Activated CD8-positive, alpha-beta memory T cell treated with anti-CD3 and anti-CD28 coated beads for 36 hours (primary cell): ENCODE measurements around the gene MPST. TPM values are rescaled to one million over a fixed set of nuclear protein-coding genes. Genes with fewer than 3 reads are reported as not detected.

Experiments used
- CTCF ChIA-PET: fragments of 350-600 bp; sonication (Branson Sonifier 250); formaldehyde crosslinking; loops from one replicate; lab custom pipeline; 2021; ENCODE audit warnings: antibody characterized with exemption; lab: Charles Lee
- POLR2A ChIA-PET: fragments of 350-600 bp; sonication (Branson Sonifier 250); formaldehyde crosslinking; loops from one replicate; lab custom pipeline; 2021; ENCODE audit warnings: antibody characterized with exemption; lab: Charles Lee
- total RNA-seq, 2 experiments: library from RNA; stranded (reverse); gene quantifications; one replicate each; pipeline ENCODE4 v1.2.3, GENCODE V29; 2021

The MPST gene
- total RNA-seq, 2 experiments from 2014 or later = 20.6 to 20.9 TPM

DNA sequence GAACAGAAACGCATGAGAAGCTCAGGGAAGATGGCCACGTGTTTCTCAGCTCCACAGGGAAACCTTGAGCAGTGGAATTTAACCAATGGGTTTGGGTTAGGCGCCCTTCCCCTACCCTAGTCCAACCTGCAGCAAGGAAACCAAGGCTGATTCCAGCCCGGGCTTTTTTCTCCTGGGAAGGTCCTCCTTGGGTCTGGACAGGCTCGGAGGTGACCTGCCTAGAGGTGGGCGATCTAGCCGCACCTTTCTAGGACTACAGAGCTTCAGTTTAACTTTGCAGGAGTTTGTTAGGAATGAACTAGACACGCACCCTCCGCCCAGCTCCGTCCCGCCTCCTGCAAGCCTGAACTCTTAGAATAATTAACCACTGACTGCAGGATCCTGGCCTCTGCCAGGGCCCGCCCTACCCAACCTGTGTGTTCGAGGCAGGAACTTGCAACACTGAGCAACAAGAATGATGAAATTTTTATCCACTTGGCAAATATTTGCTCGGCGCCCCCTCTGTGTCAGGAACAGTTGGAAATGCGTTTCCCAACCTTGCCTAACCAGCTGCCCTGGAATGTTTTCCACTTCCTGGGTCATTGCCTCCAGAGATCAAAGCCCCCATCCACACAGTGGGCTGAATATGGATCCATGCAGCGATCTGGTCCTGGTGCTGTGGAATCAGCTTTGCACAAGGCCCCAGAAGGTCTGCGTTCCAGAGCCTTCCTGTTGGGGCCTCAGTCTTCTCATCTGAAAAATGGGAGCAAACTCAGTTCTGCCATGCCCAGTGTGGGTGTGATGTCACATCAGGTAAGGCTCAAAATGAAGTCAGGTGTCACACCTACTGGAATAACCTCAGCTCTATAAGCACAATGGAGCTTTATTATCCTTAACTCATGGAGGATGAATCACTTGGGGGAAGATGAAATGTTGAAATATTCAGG is 13.3 kb downstream of the MPST start:
- POLR2A ChIA-PET = interaction anchor here (0.5 kb wide), 1 partner anchor 12 kb away, joined by 6 read pairs; no protein-coding TSS in a partner anchor
- CTCF ChIA-PET = interaction anchor here (1.3 kb wide), 1 partner anchor 11 kb away, joined by 3 read pairs; no protein-coding TSS in a partner anchor

DNA sequence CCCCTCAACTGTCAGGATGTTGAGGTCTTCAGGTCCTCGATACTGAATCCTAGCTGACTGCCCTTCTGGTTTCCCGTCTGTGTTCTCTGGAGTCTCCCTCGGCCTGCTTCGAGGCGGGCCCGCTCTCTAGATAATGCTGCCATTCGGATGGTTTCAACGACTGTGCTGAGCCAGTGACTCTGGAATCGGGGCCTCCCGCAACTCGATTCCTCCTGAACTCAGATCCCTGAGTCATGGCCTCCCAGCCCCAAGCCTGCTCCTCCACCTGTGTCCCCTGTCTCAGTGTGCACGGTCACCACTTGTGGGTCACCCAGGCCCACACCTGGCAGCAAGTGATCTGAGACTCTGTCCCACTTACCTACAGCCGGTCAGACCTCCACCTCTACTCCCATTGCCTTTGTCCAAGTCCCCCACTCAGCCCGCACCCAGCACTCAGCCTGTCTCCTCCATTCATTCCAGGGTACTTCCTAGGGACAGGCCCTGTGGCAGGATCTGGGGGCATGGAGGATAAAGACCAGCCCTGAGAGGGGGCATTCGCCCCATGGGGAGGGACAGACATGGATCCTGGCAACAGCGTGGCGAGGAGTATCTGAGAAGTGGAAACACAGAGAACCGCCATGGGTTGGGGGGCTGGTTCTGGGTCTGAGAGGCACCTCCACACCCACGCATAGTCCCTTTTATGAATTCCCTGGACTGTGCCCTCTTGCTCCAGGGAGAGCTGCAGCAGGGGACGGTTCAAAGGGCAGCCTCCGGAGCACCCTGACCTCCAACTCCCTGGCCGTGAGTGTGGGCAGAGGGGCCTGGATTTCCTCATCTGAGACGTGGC is 14.3 kb downstream of the MPST start:
- ChIA-PET POLR2A (no interaction called here), CTCF (no interaction called here)

DNA sequence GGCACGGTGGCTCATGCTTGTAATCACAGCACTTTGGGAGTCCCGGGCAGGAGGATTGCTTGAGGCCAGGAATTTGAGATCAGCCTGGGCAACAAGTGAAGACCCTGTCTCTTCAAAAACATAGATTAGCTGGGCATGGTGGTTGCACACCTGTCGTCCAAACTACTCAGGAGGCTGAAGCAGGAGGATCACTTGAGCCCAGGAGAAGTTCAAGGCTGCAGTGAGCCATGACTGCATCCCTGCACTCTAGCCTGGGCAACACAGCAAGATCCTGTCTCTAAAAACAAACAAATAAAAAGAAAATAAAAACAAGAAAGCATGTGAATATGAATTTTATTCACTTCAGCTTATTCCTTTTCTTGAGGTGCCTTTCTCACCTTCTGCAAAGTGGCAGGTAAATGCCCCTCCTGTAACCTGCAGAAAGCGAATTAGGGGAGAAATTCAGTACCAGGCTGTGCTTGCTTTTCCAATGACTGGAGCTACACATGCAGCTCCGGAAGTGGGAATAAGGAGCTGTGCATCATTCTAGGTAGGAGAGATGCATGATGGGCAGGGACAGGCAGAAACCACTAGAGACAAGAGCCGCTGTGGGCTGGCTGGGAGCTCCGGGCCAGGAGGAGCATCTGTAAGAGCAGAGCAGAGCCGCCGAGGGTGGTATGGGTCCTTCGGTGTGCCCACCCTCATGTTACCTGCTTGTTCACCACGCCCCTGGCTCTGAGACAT is 17.3 kb downstream of the MPST start:
- ChIA-PET CTCF (no interaction called here), POLR2A (no interaction called here)

DNA sequence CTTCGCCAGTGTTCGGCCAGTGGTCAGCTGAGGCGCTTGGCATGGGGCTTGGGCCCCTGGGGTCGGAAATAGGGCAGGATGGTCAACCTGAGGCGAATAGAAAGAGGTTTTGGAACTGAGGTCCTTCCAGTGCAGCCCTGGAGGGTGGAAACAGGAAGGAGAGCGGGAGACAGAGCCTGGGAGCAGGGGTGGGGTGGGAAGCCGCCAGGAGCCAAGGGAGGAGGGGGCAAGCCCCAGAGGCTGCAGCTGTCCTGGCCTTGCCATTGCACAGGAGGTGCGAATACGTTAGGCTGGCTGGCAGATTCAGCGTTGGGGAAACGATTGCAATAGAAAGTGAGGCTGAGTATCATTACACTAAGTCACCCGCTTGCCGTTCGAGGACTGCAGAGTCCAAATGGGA is 18.1 kb downstream of the MPST start:
- ChIA-PET POLR2A (no interaction called here), CTCF (interaction anchor here (0.6 kb wide), 1 partner anchor 41 kb away, joined by 6 read pairs; no protein-coding TSS in a partner anchor)

DNA sequence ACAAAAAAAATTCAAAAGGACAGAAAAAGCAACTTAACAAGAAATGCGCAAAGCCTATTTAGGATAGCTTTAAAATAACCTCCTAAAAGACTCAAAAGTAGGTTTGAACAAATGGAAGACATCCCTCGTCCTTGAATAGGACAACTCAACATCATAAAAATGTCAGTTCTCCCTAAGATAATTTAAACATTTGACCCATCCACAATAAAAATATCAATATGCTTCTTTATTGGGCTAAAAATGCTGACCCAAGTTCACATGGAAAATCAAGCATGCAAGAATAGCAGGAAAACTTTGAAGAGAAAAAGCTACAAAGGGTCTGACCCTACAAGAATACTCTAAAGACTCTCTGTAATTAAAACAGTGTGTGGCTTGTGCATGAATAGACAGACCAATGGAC is 19.9 kb downstream of the MPST start:
- ChIA-PET CTCF (interaction anchor here (1.3 kb wide), 1 partner anchor 183 kb away, joined by 3 read pairs; no protein-coding TSS in a partner anchor), POLR2A (no interaction called here)

DNA sequence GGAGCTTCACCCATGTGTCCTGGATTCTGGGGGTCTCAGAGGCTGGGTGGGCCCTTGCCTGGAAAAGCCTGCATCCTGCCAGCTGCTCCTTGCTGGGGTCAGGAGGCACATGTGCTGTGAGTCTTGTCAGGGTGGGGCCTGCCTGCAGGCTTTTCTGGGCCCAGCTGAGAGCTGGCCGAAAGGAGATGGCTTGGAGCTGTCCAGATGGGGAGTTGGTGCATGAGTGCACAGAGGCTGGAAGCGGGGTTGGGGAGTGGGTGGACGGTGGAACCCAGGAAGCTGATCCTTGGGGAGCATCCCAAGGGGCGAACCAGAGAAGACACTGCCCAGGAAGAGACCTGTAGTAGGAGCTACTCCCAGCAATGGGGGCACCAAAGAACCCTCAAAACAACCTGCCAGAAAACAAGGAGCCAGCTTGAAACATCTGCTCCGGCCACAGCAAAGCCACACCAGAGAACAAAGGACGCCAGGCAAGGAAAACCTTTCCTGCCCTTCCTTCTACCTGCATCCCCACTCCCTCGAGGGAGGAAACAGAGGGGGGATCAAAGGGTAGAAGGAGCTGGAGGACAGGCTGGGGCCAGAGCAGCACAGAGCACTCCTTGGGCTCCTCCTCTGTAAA is 23.8 kb downstream of the MPST start:
- ChIA-PET CTCF (interaction anchor here (0.8 to 4.6 kb wide), 8 partner anchors 11 to 187 kb away, joined by 3 to 24 read pairs (median 5); no protein-coding TSS in a partner anchor), POLR2A (no interaction called here)

DNA sequence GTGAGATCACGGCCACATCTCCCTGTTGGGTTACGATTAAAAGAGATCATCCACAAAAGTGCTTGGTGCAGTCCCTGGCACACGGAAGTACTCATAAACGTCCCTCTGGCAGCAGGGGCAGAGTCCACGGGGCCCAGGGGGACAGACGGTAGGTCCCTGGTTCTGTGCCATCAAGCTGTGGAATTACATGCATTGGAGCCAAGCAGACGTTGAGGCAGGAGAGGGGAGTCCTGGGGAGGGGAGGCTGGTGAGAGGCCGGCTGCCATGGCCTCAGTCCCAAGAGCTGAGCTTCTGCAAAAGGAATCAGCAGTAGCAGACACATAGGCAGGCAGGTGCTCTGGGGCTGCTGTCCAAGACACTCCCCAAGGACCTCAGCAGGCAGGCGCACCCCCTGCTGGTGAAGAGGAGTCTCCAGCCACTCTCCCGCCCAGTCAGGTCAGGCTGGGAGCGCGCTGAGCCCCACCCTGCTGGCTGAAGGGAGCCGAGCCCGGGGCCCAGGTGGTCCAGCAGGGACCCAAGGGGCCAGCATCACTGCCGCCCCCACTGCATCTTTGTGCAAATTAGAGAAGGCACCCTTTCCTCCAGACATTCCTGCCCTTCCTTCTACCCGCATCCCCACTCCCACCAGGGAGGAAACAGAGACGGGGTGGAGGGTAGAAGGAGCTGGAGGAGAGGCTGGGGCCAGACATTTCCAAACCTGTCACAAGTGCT is 24.4 kb downstream of the MPST start:
- CTCF ChIA-PET = interaction anchor here (0.8 to 4.6 kb wide), 9 partner anchors 11 to 188 kb away, joined by 3 to 24 read pairs (median 5); no protein-coding TSS in a partner anchor
- POLR2A ChIA-PET = no interaction called here

DNA sequence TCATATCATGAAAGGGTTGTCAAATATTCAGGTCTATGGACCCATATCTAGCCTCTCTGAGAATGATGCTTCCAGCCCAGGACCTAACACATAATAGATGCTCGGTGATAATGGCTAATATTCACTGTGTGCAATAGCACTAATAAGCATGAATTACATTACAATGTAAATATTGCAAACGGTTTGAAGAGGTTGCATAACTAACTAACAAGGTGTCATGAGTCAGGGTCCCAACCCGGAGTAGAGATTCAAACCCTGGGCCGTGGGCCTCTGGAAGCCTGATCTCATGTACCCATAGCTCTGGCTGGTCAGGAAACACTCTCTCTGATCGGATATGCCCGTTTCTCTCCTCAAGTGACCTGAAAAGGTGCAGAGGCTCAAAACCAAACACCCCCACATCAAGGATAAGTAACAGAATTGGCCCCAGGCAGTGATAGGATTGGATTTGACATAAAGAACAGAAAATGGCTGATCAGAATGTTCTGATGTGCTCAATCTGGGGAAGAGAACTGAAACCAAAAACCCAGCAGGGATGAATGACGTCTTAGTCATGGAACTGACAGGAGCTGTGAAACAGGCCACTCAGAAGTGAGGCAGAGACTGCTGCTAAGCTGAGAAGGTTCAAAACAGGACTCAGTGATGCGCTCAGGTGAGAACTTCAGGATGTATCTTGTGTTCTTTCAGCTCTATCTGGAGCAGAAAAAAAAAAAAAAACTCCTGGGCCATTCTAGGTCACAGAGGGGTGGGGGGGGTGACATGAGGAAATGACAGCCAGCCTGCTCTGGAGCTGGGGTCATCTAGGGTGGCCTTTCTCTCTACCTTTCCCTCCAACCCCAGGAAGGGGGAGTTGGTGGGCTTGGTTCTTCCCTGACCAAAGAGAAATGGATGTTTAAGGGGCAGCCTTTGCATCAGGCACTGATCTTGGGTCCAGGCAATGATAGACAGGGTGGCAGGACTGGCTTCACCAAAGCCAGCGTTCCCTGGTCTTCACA is 25.4 kb downstream of the MPST start:
- ChIA-PET POLR2A (interaction anchor here (0.6 kb wide), 1 partner anchor 13 kb away, joined by 6 read pairs; no protein-coding TSS in a partner anchor), CTCF (interaction anchor here (0.7 to 4.6 kb wide), 10 partner anchors 10 to 418 kb away, joined by 3 to 24 read pairs (median 4); no protein-coding TSS in a partner anchor)

DNA sequence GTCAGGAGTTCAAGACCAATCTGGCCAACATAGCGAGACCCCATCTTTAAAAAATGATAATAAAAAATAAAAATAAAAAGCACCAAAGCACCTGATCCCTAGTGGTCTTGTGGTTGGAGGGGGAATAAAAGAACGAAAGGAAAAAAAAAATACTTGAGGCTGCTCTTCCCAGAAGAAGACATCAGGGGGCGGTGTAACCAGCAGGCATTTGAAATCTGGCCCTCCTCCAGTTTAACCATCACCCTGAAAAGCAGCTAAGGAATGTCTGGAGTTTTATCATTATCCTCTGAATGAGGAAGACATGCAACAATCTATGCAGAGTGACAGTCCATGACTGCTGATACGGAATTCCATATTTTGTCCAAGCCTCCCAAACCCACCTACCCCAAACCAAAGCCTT is 26.4 kb downstream of the MPST start:
- ChIA-PET POLR2A (no interaction called here), CTCF (interaction anchor here (0.7 to 4.6 kb wide), 10 partner anchors 18 to 264 kb away, joined by 3 to 24 read pairs (median 3); no protein-coding TSS in a partner anchor)

DNA sequence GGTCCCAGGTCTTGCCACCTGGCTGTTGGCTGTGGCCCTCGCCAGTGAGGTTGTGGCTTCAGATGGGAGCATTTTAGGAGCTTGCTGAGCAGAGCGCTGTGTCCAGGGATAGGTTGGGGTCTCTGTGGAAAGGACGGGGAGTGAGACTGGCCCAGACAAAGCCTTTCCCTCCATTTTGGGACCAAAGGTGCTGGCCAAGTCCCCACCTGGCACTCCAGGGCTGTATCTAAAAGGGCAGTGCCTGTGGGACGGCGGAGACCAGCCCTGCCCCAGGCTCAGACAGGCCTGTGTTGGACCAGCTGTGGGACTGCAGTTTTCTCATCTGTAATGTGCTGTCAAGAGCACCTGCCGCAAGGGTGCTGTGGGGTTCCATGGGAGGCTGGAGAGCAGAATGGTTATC is 27.0 kb downstream of the MPST start:
- POLR2A ChIA-PET = no interaction called here
- CTCF ChIA-PET = interaction anchor here (0.7 to 4.6 kb wide), 7 partner anchors 19 to 153 kb away, joined by 3 to 24 read pairs (median 3); no protein-coding TSS in a partner anchor

DNA sequence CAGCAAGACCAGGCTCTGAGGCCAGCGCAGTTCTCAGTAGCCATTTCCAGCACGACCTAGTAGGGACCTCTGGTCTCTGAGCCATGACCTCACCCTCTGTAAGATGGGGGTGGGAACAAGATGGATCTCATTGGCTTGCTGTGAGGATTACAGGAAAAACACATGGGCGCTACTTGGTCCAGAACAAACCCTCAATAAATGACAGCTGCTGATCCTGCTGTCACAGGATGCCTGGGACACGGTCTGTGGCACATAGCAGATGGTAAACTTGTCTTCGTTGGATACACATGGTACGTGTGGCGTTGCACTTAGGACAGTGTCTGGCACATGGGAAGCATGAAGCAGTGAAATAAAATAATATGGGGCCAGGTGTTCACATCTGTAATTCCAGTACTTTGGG is 27.5 kb downstream of the MPST start:
- POLR2A ChIA-PET = no interaction called here
- CTCF ChIA-PET = interaction anchor here (0.9 to 4.6 kb wide), 3 partner anchors 19 to 102 kb away, joined by 3 to 24 read pairs (median 5); no protein-coding TSS in a partner anchor

DNA sequence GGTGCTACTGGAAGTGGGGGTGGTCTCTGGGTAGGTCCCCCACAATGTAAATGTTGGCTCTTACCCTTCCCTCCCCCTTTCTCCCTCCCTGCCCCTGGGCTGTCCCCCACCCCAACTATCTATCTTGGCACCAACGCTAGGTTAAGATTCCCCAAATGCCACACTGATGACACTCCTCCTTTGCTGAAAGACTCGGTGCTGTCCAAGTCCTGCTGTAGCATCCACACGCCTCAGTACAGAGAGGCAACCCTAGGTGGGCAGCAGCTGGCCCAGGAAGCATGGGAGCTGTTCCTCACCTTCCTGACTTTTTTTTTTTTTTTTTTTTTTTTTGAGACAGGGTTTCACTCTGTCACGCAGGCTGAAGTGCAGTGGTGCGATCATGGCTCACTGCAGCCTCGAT is 28.6 kb downstream of the MPST start:
- CTCF ChIA-PET = interaction anchor here (0.7 kb wide), 1 partner anchor 123 kb away, joined by 3 read pairs; no protein-coding TSS in a partner anchor
- POLR2A ChIA-PET = interaction anchor here (0.6 to 0.7 kb wide), 2 partner anchors 29 to 150 kb away, joined by 4 to 6 read pairs; no protein-coding TSS in a partner anchor

DNA sequence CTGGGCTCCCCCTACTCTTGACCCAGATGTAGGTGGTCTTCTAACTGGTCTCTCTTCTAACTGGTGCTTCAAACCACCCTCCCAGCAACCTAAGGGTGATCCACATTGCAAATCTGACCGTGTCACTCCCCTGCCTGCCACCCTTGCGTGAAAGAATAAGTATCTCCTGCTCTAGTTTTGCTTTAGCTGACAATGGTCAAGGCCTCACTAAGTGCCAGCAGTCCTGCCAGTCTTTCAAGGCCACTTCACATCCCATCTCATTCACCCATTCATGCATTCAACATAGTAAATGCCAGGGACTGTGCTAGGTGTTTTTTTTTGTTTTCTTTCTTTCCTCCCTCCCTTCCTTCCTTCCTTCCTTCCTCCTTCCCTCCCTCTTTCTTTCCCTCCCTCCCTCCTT is 29.7 kb downstream of the MPST start:
- ChIA-PET POLR2A (no interaction called here), CTCF (interaction anchor here (0.7 kb wide), 1 partner anchor 267 kb away, joined by 3 read pairs; no protein-coding TSS in a partner anchor)

DNA sequence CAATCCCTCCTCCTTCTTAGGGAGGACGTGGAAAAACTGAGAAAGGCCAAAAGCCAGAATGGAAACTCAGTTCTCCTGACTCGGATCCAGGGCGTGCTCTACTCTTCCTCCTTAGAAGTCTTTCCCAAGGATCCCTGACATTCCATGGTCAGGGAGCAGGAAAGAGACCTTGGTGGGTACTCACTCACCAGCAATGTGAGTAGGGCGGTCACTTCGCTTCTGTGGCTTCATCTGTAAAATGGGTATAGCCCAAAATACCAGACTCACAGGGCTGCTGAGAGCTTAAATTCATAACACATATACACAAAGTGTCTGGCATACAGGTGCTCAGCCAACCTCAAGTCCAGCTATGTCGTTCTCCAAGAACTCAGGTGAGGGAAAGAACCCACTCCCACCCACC is 31.4 kb downstream of the MPST start:
- ChIA-PET POLR2A (interaction anchor here (0.6 to 1.1 kb wide), 5 partner anchors 46 to 189 kb away, joined by 3 to 11 read pairs (median 4); partner anchors contain the start of gene IL2RB), CTCF (interaction anchor here (0.9 to 2.3 kb wide), 2 partner anchors 10 to 72 kb away, joined by 4 to 10 read pairs; no protein-coding TSS in a partner anchor)
